ENCODE measurements around the gene RNF115. TPM values are rescaled to one million over a fixed set of nuclear protein-coding genes. Genes with fewer than 3 reads are reported as not detected.

Gene RNF115
- total RNA-seq, 1 experiment from 2014 or later: 17.5 TPM

GRCh38 chr1:145868232-145868631 is 44.3 kb upstream of the RNF115 start:
- ChIA-PET POLR2A (no interaction called here), CTCF (no interaction called here)
- no peaks in the 10 kb centered on the region for H3K9me3 Mint-ChIP-seq (ENCODE audit: unreplicated experiment)
- no peak overlapping the region for H3K4me3 Mint-ChIP-seq (ENCODE audit: unreplicated experiment)
- no peaks in the 10 kb centered on the region for H3K9me3 ChIP-seq
- H3K27me3 ChIP-seq (replicated peaks; ENCODE audit: control insufficient read depth, insufficient read depth, low read length): no peaks in the 10 kb centered on the region
- no peaks in the 10 kb centered on the region for H3K36me3 ChIP-seq (ENCODE audit: control insufficient read depth, insufficient read depth, low read length)
- no peaks in the 10 kb centered on the region for H3K4me1 Mint-ChIP-seq (ENCODE audit: low read depth, unreplicated experiment)
- H3K4me3 ChIP-seq (ENCODE audit: low read depth, low read length): no peak overlapping the region
- H3K27me3 Mint-ChIP-seq (ENCODE audit: insufficient read depth, unreplicated experiment): peaks cover 3% of the 10 kb centered on the region
- TF ChIP-seq CTCF (IDR thresholded peaks at IDR 0.05; ENCODE audit: insufficient read depth in 1 of 2, low read depth in 1 of 2, low read length in 1 of 2, severe bottlenecking in 1 of 2, unreplicated experiment in 1 of 2): no peak
- H3K4me1 ChIP-seq: peaks cover 11% of the 10 kb centered on the region; the same call in 1 of the 2 replicates
- intact Hi-C loops (cut with micrococcal nuclease; ENCODE audit: unreplicated experiment): no loop called here
- no peaks in the 10 kb centered on the region for H3K36me3 Mint-ChIP-seq (ENCODE audit: insufficient read depth, unreplicated experiment)
- no TSS peak for BruUV-seq (replicated peaks)
- H3K27ac Mint-ChIP-seq (ENCODE audit: unreplicated experiment): no peak overlapping the region
- no peak for DNase-seq

GRCh38 chr1:145863282-145864018 is 39.6 kb upstream of the RNF115 start:
- peaks cover under 1% of the 10 kb centered on the region for H3K4me1 Mint-ChIP-seq (ENCODE audit: low read depth, unreplicated experiment)
- no peak for TF ChIP-seq CTCF (IDR thresholded peaks at IDR 0.05; ENCODE audit: insufficient read depth in 1 of 2, low read depth in 1 of 2, low read length in 1 of 2, severe bottlenecking in 1 of 2, unreplicated experiment in 1 of 2)

GRCh38 chr1:145859491-145860023 is 35.7 kb upstream of the RNF115 start:
- ChIA-PET CTCF (interaction anchor here (0.9 to 4.3 kb wide), 7 partner anchors 13 to 161 kb away, joined by 3 to 136 read pairs (median 5); partner anchors contain the start of genes NUDT17 and RBM8A), POLR2A (interaction anchor here (0.5 to 2.1 kb wide), 10 partner anchors 10 to 180 kb away, joined by 3 to 30 read pairs (median 6); partner anchors contain the start of genes ANKRD34A, LIX1L, NUDT17 and POLR3C)
- no TSS peak for BruUV-seq (replicated peaks)
- no peaks in the 10 kb centered on the region for H3K9me3 Mint-ChIP-seq (ENCODE audit: unreplicated experiment)
- intact Hi-C loops (cut with micrococcal nuclease; ENCODE audit: unreplicated experiment): loop anchor here (2.0 kb wide), 1 partner anchor 25 kb away; the partner anchor contains the start of gene ANKRD35
- peaks cover 3% of the 10 kb centered on the region; the same call in 1 of the 2 replicates for H3K4me1 ChIP-seq
- H3K9me3 ChIP-seq: no peaks in the 10 kb centered on the region
- TF ChIP-seq CTCF (IDR thresholded peaks at IDR 0.05; ENCODE audit: insufficient read depth in 1 of 2, low read depth in 1 of 2, low read length in 1 of 2, severe bottlenecking in 1 of 2, unreplicated experiment in 1 of 2): no peak
- H3K4me3 ChIP-seq (ENCODE audit: low read depth, low read length): peak overlapping the region; percentile 85
- peaks cover 7% of the 10 kb centered on the region for H3K4me1 Mint-ChIP-seq (ENCODE audit: low read depth, unreplicated experiment)
- no peaks in the 10 kb centered on the region for H3K27me3 ChIP-seq (replicated peaks; ENCODE audit: control insufficient read depth, insufficient read depth, low read length)
- DNase-seq: peak; percentile 89 to 91
- H3K27ac Mint-ChIP-seq (ENCODE audit: unreplicated experiment): peak overlapping the region; percentile 78
- H3K36me3 ChIP-seq (ENCODE audit: control insufficient read depth, insufficient read depth, low read length): peaks cover 3% of the 10 kb centered on the region; the same call in 1 of the 2 replicates
- H3K27me3 Mint-ChIP-seq (ENCODE audit: insufficient read depth, unreplicated experiment): no peaks in the 10 kb centered on the region
- peaks cover 12% of the 10 kb centered on the region for H3K36me3 Mint-ChIP-seq (ENCODE audit: insufficient read depth, unreplicated experiment)
- H3K4me3 Mint-ChIP-seq (ENCODE audit: unreplicated experiment): peak overlapping the region; percentile 92

More at GRCh38 chr1:145863282-145864018, 39.6 kb upstream of the RNF115 start:
- Histone ChIP-seq H3K4me1 (peaks cover 3% of the 10 kb centered on the region; the same call in 1 of the 2 replicates), H3K27me3 (replicated peaks; ENCODE audit: control insufficient read depth, insufficient read depth, low read length) (no peaks in the 10 kb centered on the region), H3K4me3 (ENCODE audit: low read depth, low read length) (no peak overlapping the region), H3K36me3 (ENCODE audit: control insufficient read depth, insufficient read depth, low read length) (no peaks in the 10 kb centered on the region), H3K9me3 (no peaks in the 10 kb centered on the region)
- Mint-ChIP-seq H3K27ac (ENCODE audit: unreplicated experiment) (no peak overlapping the region), H3K9me3 (ENCODE audit: unreplicated experiment) (no peaks in the 10 kb centered on the region), H3K4me3 (ENCODE audit: unreplicated experiment) (no peak overlapping the region), H3K36me3 (ENCODE audit: insufficient read depth, unreplicated experiment) (peaks cover 9% of the 10 kb centered on the region), H3K27me3 (ENCODE audit: insufficient read depth, unreplicated experiment) (peaks cover 3% of the 10 kb centered on the region)
- ChIA-PET CTCF (interaction anchor here (0.6 kb wide), 1 partner anchor 64 kb away, joined by 3 read pairs; no protein-coding TSS in a partner anchor), POLR2A (interaction anchor here (0.9 kb wide), 1 partner anchor 9 kb away, joined by 3 read pairs; no protein-coding TSS in a partner anchor)
- DNase-seq: no peak
- no TSS peak for BruUV-seq (replicated peaks)
- intact Hi-C loops (cut with micrococcal nuclease; ENCODE audit: unreplicated experiment): no loop called here

Measured in Caco-2 (cell line).